ENCODE measurements around the gene TMEM107.

- TF ChIP-seq CTCF (IDR thresholded peaks at IDR 0.05; ENCODE audit: low read length) (no peak), EZH2 (optimal IDR thresholded peaks at IDR 0.05; ENCODE audit: low read depth, low read length) (no peak), EZH2phosphoT487 (IDR thresholded peaks at IDR 0.05; ENCODE audit: low read length) (no peak)
Observed at GRCh38 chr17:8142887-8143580, 33.1 kb downstream of the TMEM107 start.

All from MM.1S (cell line).